OCI-LY7 (cell line): ENCODE results near the gene C19orf85.

Source experiments
- CTCF ChIP-seq: fragments of 200-600 bp; sonication (generic); conservative IDR thresholded peaks from 2 replicates; pipeline ENCODE4 v1.5.1; 2014; ENCODE audit warnings: mild to moderate bottlenecking, antibody characterized with exemption, low read length, moderate library complexity, mixed read lengths
- EZH2phosphoT487 ChIP-seq: fragments of 200-600 bp; sonication (generic); IDR thresholded peaks from 2 replicates; pipeline ENCODE4 v1.6.1; 2018; ENCODE audit warnings: low read depth, borderline replicate concordance, mild to moderate bottlenecking, mixed run types, antibody characterized with exemption, low read length, moderate library complexity, mixed read lengths

GRCh38 chr19:55451965-55452748 is 12.4 kb downstream of the C19orf85 start:
- no peak for TF ChIP-seq CTCF
- no peak for TF ChIP-seq EZH2phosphoT487
